DND-41 (cell line): ENCODE data around the gene MET.

Source experiments
- ATAC-seq: fragments of 200-7000 bp; cut with Tn5 transposase; 3 replicates; pipeline ENCODE4 v1.9.1; 2021; ENCODE audit warnings: low read depth; ENCODE audit not compliant: insufficient read depth
- DNase-seq: peaks from one replicate; pipeline ENCODE4 v3.0.0-alpha.2; 2020
- H2AFZ ChIP-seq: 2 replicates; pipeline ENCODE4 v1.6.0; 2012; ENCODE audit warnings: low read depth, low read length
- H3K27ac ChIP-seq: 2 replicates; pipeline ENCODE4 v1.5.1; 2012; ENCODE audit warnings: low read length, inconsistent platforms
- H3K27me3 ChIP-seq: fragments of 200-600 bp; sonication (generic); 2 replicates; pipeline ENCODE4 v1.6.0; 2012; ENCODE audit warnings: low read length, mild to moderate bottlenecking, inconsistent platforms; ENCODE audit not compliant: insufficient read depth, poor library complexity
- H3K36me3 ChIP-seq: 2 replicates; pipeline ENCODE4 v1.5.1; 2012; ENCODE audit warnings: low read length, inconsistent platforms; ENCODE audit not compliant: insufficient read depth
- H3K4me1 ChIP-seq: 2 replicates; pipeline ENCODE4 v1.5.1; 2012; ENCODE audit warnings: mild to moderate bottlenecking, low read length; ENCODE audit not compliant: insufficient read depth
- H3K4me2 ChIP-seq: 2 replicates; pipeline ENCODE4 v1.6.0; 2012; ENCODE audit warnings: mild to moderate bottlenecking, moderate library complexity, low read length, inconsistent platforms; ENCODE audit not compliant: insufficient read depth
- H3K4me3 ChIP-seq, 2 experiments: fragments of 200-600 bp in 1 of 2; shearing (Covaris generic) in 1 of 2; 2 replicates each; pipeline ENCODE4 v1.5.1; 2012 to 2016; ENCODE audit warnings: inconsistent platforms in 2 of 2, low read length in 2 of 2, mild to moderate bottlenecking in 2 of 2, low read depth in 1 of 2, moderate library complexity in 1 of 2
- H3K79me2 ChIP-seq: 2 replicates; pipeline ENCODE4 v1.6.0; 2012; ENCODE audit warnings: low read length, inconsistent platforms; ENCODE audit not compliant: insufficient read depth
- H3K9ac ChIP-seq: 2 replicates; pipeline ENCODE4 v1.6.0; 2012; ENCODE audit warnings: low read depth, mild to moderate bottlenecking, inconsistent platforms, low read length, moderate library complexity
- H3K9me3 ChIP-seq: 2 replicates; pipeline ENCODE4 v1.5.1; 2012; ENCODE audit warnings: low read length, moderate library complexity, mild to moderate bottlenecking, inconsistent platforms; ENCODE audit not compliant: insufficient read depth, severe bottlenecking
- H4K20me1 ChIP-seq: 2 replicates; pipeline ENCODE4 v1.6.0; 2012; ENCODE audit warnings: low read length; ENCODE audit not compliant: insufficient read depth
- EZH2 ChIP-seq: IDR thresholded peaks from 3 replicates; pipeline ENCODE4 v1.6.1; 2012; ENCODE audit warnings: borderline replicate concordance, low read depth, mild to moderate bottlenecking, moderate library complexity, low read length, inconsistent platforms; ENCODE audit not compliant: severe bottlenecking
- TF ChIP-seq, protein P1 (sequence below): IDR thresholded peaks from 2 replicates; pipeline ENCODE4 v1.5.1; 2012; ENCODE audit warnings: borderline replicate concordance, low read length, moderate library complexity, mild to moderate bottlenecking; ENCODE audit not compliant: poor library complexity, severe bottlenecking; ENCODE audit errors: extremely low read depth

Gene MET

GRCh38 chr7:116709336-116709735, 37.3 kb downstream of the MET start:
- Histone ChIP-seq H3K9me3 (no peaks in the 10 kb centered on the region), H3K9ac (no peak overlapping the region), H3K27ac (no peak overlapping the region), H2AFZ (no peak overlapping the region), H3K4me2 (no peak overlapping the region), H3K79me2 (no peaks in the 10 kb centered on the region), H3K36me3 (no peaks in the 10 kb centered on the region), H3K4me1 (no peaks in the 10 kb centered on the region), H3K4me3 (no peak overlapping the region), H3K27me3 (peaks cover 4% of the 10 kb centered on the region), H4K20me1 (no peaks in the 10 kb centered on the region)
- no peak for DNase-seq
- no peak for TF ChIP-seq EZH2
- TF ChIP-seq, protein P1, sequence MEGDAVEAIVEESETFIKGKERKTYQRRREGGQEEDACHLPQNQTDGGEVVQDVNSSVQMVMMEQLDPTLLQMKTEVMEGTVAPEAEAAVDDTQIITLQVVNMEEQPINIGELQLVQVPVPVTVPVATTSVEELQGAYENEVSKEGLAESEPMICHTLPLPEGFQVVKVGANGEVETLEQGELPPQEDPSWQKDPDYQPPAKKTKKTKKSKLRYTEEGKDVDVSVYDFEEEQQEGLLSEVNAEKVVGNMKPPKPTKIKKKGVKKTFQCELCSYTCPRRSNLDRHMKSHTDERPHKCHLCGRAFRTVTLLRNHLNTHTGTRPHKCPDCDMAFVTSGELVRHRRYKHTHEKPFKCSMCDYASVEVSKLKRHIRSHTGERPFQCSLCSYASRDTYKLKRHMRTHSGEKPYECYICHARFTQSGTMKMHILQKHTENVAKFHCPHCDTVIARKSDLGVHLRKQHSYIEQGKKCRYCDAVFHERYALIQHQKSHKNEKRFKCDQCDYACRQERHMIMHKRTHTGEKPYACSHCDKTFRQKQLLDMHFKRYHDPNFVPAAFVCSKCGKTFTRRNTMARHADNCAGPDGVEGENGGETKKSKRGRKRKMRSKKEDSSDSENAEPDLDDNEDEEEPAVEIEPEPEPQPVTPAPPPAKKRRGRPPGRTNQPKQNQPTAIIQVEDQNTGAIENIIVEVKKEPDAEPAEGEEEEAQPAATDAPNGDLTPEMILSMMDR: no peak
- no peak for ATAC-seq

DNA sequence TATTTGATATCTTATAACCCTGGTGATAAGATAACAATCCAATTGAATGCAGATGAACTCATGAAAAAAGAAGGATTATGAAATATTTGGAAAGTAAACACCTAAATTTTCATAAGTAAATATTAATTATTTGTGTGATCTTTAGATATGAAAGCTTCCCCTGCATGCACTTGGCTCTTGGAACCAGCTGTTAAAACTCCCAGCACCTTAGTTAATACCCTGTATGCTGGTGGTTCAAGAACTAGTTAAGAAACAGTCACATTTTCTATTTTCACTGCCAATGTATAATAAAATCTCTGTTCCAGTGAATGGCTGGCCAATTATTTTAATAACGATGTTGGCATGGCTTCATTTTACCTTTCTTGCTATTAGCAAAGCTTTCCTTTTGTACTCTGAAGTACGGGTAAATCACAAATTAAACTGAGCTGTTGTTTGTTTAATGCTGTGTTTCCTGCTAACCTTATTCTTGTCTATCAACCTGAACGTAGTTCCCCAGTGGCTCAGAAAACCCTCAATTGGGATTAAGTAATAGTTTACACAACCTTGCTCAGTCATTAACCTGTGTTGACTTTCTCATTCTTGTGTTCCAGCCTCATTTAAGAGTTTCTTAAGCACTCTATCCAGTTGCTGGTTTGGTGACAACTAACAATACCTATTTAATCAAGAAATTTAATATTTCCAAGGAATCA, 38.9 kb downstream of the MET start:
- ATAC-seq (no peak), DNase-seq (no peak)
- Histone ChIP-seq H3K4me1 (no peaks in the 10 kb centered on the region), H2AFZ (no peak overlapping the region), H4K20me1 (no peaks in the 10 kb centered on the region), H3K27ac (no peak overlapping the region), H3K4me2 (no peak overlapping the region), H3K36me3 (no peaks in the 10 kb centered on the region), H3K9ac (no peak overlapping the region), H3K4me3 (no peak overlapping the region), H3K27me3 (peaks cover 4% of the 10 kb centered on the region), H3K9me3 (no peaks in the 10 kb centered on the region), H3K79me2 (no peaks in the 10 kb centered on the region)
- no peak for TF ChIP-seq EZH2
- TF ChIP-seq, protein P1: no peak

GRCh38 chr7:116711790-116712189, 39.8 kb downstream of the MET start:
- H3K9me3 ChIP-seq: no peaks in the 10 kb centered on the region
- DNase-seq (no peak), ATAC-seq (no peak)
- no peak overlapping the region for H3K27ac ChIP-seq
- no peak overlapping the region for H3K4me3 ChIP-seq
- H3K9ac ChIP-seq: no peak overlapping the region
- peaks cover 4% of the 10 kb centered on the region for H3K27me3 ChIP-seq
- no peaks in the 10 kb centered on the region for H3K4me1 ChIP-seq
- H3K79me2 ChIP-seq: no peaks in the 10 kb centered on the region
- H3K36me3 ChIP-seq: no peaks in the 10 kb centered on the region
- no peak overlapping the region for H2AFZ ChIP-seq
- no peaks in the 10 kb centered on the region for H4K20me1 ChIP-seq
- no peak for TF ChIP-seq EZH2
- TF ChIP-seq, protein P1: no peak
- H3K4me2 ChIP-seq: no peak overlapping the region
